Measurements from ENCODE around the gene CFAP77.

The CFAP77 gene

GRCh38 chr9:132410642-132411041, 631 bp downstream of the CFAP77 start:
- peak in 1 of 2 donors; percentile 11 for DNase-seq

- no peak for DNase-seq
Observed at GRCh38 chr9:132411091-132411508, 1.1 kb downstream of the CFAP77 start.

GRCh38 chr9:132412089-132412488, 2.1 kb downstream of the CFAP77 start:
- DNase-seq, result peak; percentile 13 to 26

- DNase-seq, result no peak
Observed at GRCh38 chr9:132413926-132414325, 3.9 kb downstream of the CFAP77 start.

GRCh38 chr9:132414731-132415130, 4.7 kb downstream of the CFAP77 start:
- DNase-seq, result no peak

GRCh38 chr9:132415181-132415580, 5.2 kb downstream of the CFAP77 start:
- no peak for DNase-seq

GRCh38 chr9:132418726-132419363, 8.8 kb downstream of the CFAP77 start:
- no peak for DNase-seq

GRCh38 chr9:132422574-132422973, 12.6 kb downstream of the CFAP77 start:
- no peak for DNase-seq

GRCh38 chr9:132423503-132423902, 13.5 kb downstream of the CFAP77 start:
- no peak for DNase-seq

- no peak for DNase-seq
Observed at GRCh38 chr9:132424857-132425674, 15.1 kb downstream of the CFAP77 start.

- no peak for DNase-seq
Observed at GRCh38 chr9:132425675-132426062, 15.7 kb downstream of the CFAP77 start.

- no peak for DNase-seq
Observed at GRCh38 chr9:132426639-132427414, 16.8 kb downstream of the CFAP77 start.

GRCh38 chr9:132430998-132431397, 21.0 kb downstream of the CFAP77 start:
- no peak for DNase-seq

- DNase-seq, result no peak
Observed at GRCh38 chr9:132434881-132435280, 24.9 kb downstream of the CFAP77 start.

GRCh38 chr9:132439153-132439552, 29.1 kb downstream of the CFAP77 start:
- no peak for DNase-seq

GRCh38 chr9:132440735-132441134, 30.7 kb downstream of the CFAP77 start:
- DNase-seq, result no peak

- DNase-seq, result no peak
Observed at GRCh38 chr9:132441404-132441803, 31.4 kb downstream of the CFAP77 start.

GRCh38 chr9:132443951-132444607, 34.1 kb downstream of the CFAP77 start:
- DNase-seq, result no peak

GRCh38 chr9:132446887-132447286, 36.9 kb downstream of the CFAP77 start:
- DNase-seq, result no peak

- no peak for DNase-seq
Observed at GRCh38 chr9:132447346-132447745, 37.3 kb downstream of the CFAP77 start.

GRCh38 chr9:132447902-132448301, 37.9 kb downstream of the CFAP77 start:
- DNase-seq, result no peak

GRCh38 chr9:132451276-132451675, 41.3 kb downstream of the CFAP77 start:
- DNase-seq, result no peak

GRCh38 chr9:132456241-132456640, 46.2 kb downstream of the CFAP77 start:
- no peak for DNase-seq

Measured in inflammatory macrophage treated with lipopolysaccharide for 1 hour (primary cell).